ENCODE measurements around the gene LRRC46. TPM values are rescaled to one million over a fixed set of nuclear protein-coding genes. Genes with fewer than 3 reads are reported as not detected.

Gene LRRC46
- total RNA-seq, 2 experiments from 2014 or later, result 0.50 to 0.61 TPM

GRCh38 chr17:47862621-47863440 is 31.4 kb downstream of the LRRC46 start:
- CTCF ChIA-PET, result interaction anchor here (0.5 to 0.7 kb wide), 2 partner anchors 13 to 128 kb away, joined by 3 read pairs; no protein-coding TSS in a partner anchor
- POLR2A ChIA-PET, result no interaction called here

- ChIA-PET CTCF (interaction anchor here (0.7 to 1.7 kb wide), 3 partner anchors 18 to 25 kb away, joined by 3 to 5 read pairs (median 3); partner anchors contain the start of gene SCRN2), POLR2A (no interaction called here)
Measured at GRCh38 chr17:47864791-47865216, 33.3 kb downstream of the LRRC46 start.

- CTCF ChIA-PET, result interaction anchor here (0.5 kb wide), 1 partner anchor 9 kb away, joined by 5 read pairs; no protein-coding TSS in a partner anchor
Measured at GRCh38 chr17:47866941-47867340, 35.5 kb downstream of the LRRC46 start.

GRCh38 chr17:47867813-47868533 is 36.5 kb downstream of the LRRC46 start:
- POLR2A ChIA-PET, result no interaction called here
- CTCF ChIA-PET, result no interaction called here

More at GRCh38 chr17:47866941-47867340, 35.5 kb downstream of the LRRC46 start:
- POLR2A ChIA-PET, result no interaction called here

GRCh38 chr17:47869114-47869513 is 37.6 kb downstream of the LRRC46 start:
- ChIA-PET CTCF (interaction anchor here (0.7 kb wide), 1 partner anchor 20 kb away, joined by 3 read pairs; no protein-coding TSS in a partner anchor), POLR2A (no interaction called here)

GRCh38 chr17:47870056-47870455 is 38.6 kb downstream of the LRRC46 start:
- POLR2A ChIA-PET, result no interaction called here
- CTCF ChIA-PET, result interaction anchor here (0.6 to 1.2 kb wide), 3 partner anchors 11 to 84 kb away, joined by 3 read pairs; no protein-coding TSS in a partner anchor

GRCh38 chr17:47871048-47871447 is 39.6 kb downstream of the LRRC46 start:
- ChIA-PET POLR2A (no interaction called here), CTCF (interaction anchor here (1.1 to 1.2 kb wide), 2 partner anchors 10 to 25 kb away, joined by 3 read pairs; no protein-coding TSS in a partner anchor)

- CTCF ChIA-PET, result interaction anchor here (0.7 kb wide), 1 partner anchor 64 kb away, joined by 3 read pairs; no protein-coding TSS in a partner anchor
- POLR2A ChIA-PET, result interaction anchor here (0.7 kb wide), 1 partner anchor 25 kb away, joined by 6 read pairs; no protein-coding TSS in a partner anchor
Measured at GRCh38 chr17:47872019-47872650, 40.7 kb downstream of the LRRC46 start.

GRCh38 chr17:47872651-47873161 is 41.2 kb downstream of the LRRC46 start:
- POLR2A ChIA-PET, result no interaction called here
- CTCF ChIA-PET, result interaction anchor here (0.6 kb wide), 1 partner anchor 17 kb away, joined by 3 read pairs; no protein-coding TSS in a partner anchor

- POLR2A ChIA-PET, result no interaction called here
- CTCF ChIA-PET, result interaction anchor here (0.6 kb wide), 1 partner anchor 16 kb away, joined by 3 read pairs; no protein-coding TSS in a partner anchor
Measured at GRCh38 chr17:47873200-47874090, 42.0 kb downstream of the LRRC46 start.

GRCh38 chr17:47875011-47875985 is 43.8 kb downstream of the LRRC46 start:
- ChIA-PET CTCF (no interaction called here), POLR2A (no interaction called here)

GRCh38 chr17:47877368-47878034 is 46.0 kb downstream of the LRRC46 start:
- POLR2A ChIA-PET, result no interaction called here
- CTCF ChIA-PET, result interaction anchor here (0.7 kb wide), 1 partner anchor 15 kb away, joined by 3 read pairs; no protein-coding TSS in a partner anchor

GRCh38 chr17:47878203-47879027 is 46.9 kb downstream of the LRRC46 start:
- CTCF ChIA-PET, result interaction anchor here (0.7 to 2.3 kb wide), 3 partner anchors 11 to 37 kb away, joined by 3 to 9 read pairs (median 4); partner anchors contain the start of gene SCRN2
- POLR2A ChIA-PET, result no interaction called here

GRCh38 chr17:47879028-47879585 is 47.6 kb downstream of the LRRC46 start:
- CTCF ChIA-PET, result interaction anchor here (0.6 to 2.3 kb wide), 3 partner anchors 11 to 38 kb away, joined by 3 to 9 read pairs (median 4); partner anchors contain the start of gene SCRN2
- POLR2A ChIA-PET, result no interaction called here

- ChIA-PET CTCF (interaction anchor here (0.6 to 2.3 kb wide), 3 partner anchors 10 to 39 kb away, joined by 3 to 9 read pairs (median 4); partner anchors contain the start of gene SCRN2), POLR2A (no interaction called here)
Measured at GRCh38 chr17:47879776-47880454, 48.4 kb downstream of the LRRC46 start.
